ENCODE results near the gene TNS1.
A peak's percentile ranks its signal among the peaks of the same experiment; 100 is the strongest.
"Not testable (repeated sequence)": the region's sequence is repeated elsewhere in the genome, so short reads cannot be mapped to it uniquely, and the experiment has no call there.

Gene TNS1

GRCh38 chr2:218029366-218030360 lies 26.9 kb upstream of the TNS1 start:
- DNase-seq = peak; percentile 14

- peak; percentile 11 for DNase-seq
These were observed 26.0 kb upstream of the TNS1 start for GRCh38 chr2:218028562-218029348.

GRCh38 chr2:218028189-218028495 lies 25.3 kb upstream of the TNS1 start:
- no peak for DNase-seq

GRCh38 chr2:218027426-218028188 lies 24.8 kb upstream of the TNS1 start:
- DNase-seq = peak; percentile 12

GRCh38 chr2:218026676-218027425 lies 24.1 kb upstream of the TNS1 start:
- peak; percentile 14 for DNase-seq

GRCh38 chr2:218026244-218026643 lies 23.4 kb upstream of the TNS1 start:
- DNase-seq = no peak

GRCh38 chr2:218024871-218025270 lies 22.1 kb upstream of the TNS1 start:
- peak; percentile 11 for DNase-seq

GRCh38 chr2:218024336-218024735 lies 21.5 kb upstream of the TNS1 start:
- DNase-seq = peak; percentile 12

GRCh38 chr2:218023636-218024035 lies 20.8 kb upstream of the TNS1 start:
- DNase-seq = peak; percentile 16

GRCh38 chr2:218022851-218023530 lies 20.2 kb upstream of the TNS1 start:
- DNase-seq = peak; percentile 8

GRCh38 chr2:218022131-218022850 lies 19.5 kb upstream of the TNS1 start:
- DNase-seq = peak; percentile 7

- peak; percentile 15 for DNase-seq
These were observed 18.8 kb upstream of the TNS1 start for GRCh38 chr2:218021536-218022071.

GRCh38 chr2:218020966-218021535 lies 18.3 kb upstream of the TNS1 start:
- DNase-seq = peak; percentile 15

- peak; percentile 8 for DNase-seq
These were observed 17.5 kb upstream of the TNS1 start for GRCh38 chr2:218020281-218020680.

GRCh38 chr2:218019411-218020060 lies 16.7 kb upstream of the TNS1 start:
- peak; percentile 16 for DNase-seq

GRCh38 chr2:218018842-218019125 lies 16.0 kb upstream of the TNS1 start:
- DNase-seq = not testable (repeated sequence)

- peak; percentile 15 for DNase-seq
These were observed 14.6 kb upstream of the TNS1 start for GRCh38 chr2:218017211-218018053.

GRCh38 chr2:218016810-218017209 lies 14.0 kb upstream of the TNS1 start:
- DNase-seq = no peak
